HUES48 (cell line): ENCODE results near the gene HAVCR2.
A peak's percentile ranks its signal among the peaks of the same experiment; 100 is the strongest.

ENCODE experiments used
- H3K27ac ChIP-seq: one replicate; pipeline ENCODE4 v1.7.0; 2013; ENCODE audit warnings: low read depth, low read length, inconsistent platforms
- H3K27me3 ChIP-seq: 2 replicates; pipeline ENCODE4 v1.6.1; 2013; ENCODE audit warnings: mild to moderate bottlenecking, low read length; ENCODE audit not compliant: control insufficient read depth, insufficient read depth
- H3K36me3 ChIP-seq: 2 replicates; pipeline ENCODE4 v1.6.1; 2013; ENCODE audit warnings: low read length; ENCODE audit not compliant: control insufficient read depth, insufficient read depth
- H3K4me1 ChIP-seq: 2 replicates; pipeline ENCODE4 v1.6.1; 2013; ENCODE audit warnings: mild to moderate bottlenecking, low read length; ENCODE audit not compliant: control insufficient read depth, insufficient read depth
- H3K4me3 ChIP-seq: 2 replicates; pipeline ENCODE4 v1.5.1; 2013; ENCODE audit warnings: mild to moderate bottlenecking, low read depth, low read length
- H3K9ac ChIP-seq: 2 replicates; pipeline ENCODE4 v1.6.1; 2013; ENCODE audit warnings: mild to moderate bottlenecking, low read depth, low read length, moderate library complexity
- H3K9me3 ChIP-seq: 2 replicates; pipeline ENCODE4 v1.6.1; 2013; ENCODE audit warnings: low read length; ENCODE audit not compliant: control insufficient read depth, insufficient read depth

HAVCR2 gene

DNA sequence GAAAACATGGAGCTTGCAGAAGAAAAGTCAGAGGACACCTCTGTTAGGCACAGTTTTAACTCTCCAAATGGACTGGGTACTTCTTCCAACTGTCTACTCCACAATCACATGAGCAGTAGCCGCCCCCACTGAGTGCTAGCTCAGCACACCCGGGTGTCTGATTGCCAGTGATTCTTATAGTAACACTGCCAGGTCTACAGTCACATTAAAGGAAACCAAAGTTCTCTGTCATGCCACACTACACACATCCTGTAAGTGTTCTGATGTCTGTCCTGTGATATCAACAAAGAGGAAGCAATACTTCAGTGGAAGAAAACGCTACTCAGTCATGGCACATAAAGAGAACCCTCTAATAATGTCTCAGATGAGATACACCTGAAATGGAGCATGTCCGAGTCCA lies at the start of gene HAVCR2:
Gene HAVCR2, minus strand, starts transcription at position 69 of the 400 bp plus-strand sequence. Its CDS starts 61 bp downstream, at position 8.
- no peaks in the 10 kb centered on the region for H3K9me3 ChIP-seq
- no peaks in the 10 kb centered on the region for H3K27me3 ChIP-seq
- no peaks in the 10 kb centered on the region for H3K36me3 ChIP-seq
- no peak within 1 kb of the TSS for H3K9ac ChIP-seq
- no peak within 1 kb of the TSS for H3K27ac ChIP-seq
- H3K4me1 ChIP-seq = no peaks in the 10 kb centered on the region
- H3K4me3 ChIP-seq = no peak within 1 kb of the TSS

DNA sequence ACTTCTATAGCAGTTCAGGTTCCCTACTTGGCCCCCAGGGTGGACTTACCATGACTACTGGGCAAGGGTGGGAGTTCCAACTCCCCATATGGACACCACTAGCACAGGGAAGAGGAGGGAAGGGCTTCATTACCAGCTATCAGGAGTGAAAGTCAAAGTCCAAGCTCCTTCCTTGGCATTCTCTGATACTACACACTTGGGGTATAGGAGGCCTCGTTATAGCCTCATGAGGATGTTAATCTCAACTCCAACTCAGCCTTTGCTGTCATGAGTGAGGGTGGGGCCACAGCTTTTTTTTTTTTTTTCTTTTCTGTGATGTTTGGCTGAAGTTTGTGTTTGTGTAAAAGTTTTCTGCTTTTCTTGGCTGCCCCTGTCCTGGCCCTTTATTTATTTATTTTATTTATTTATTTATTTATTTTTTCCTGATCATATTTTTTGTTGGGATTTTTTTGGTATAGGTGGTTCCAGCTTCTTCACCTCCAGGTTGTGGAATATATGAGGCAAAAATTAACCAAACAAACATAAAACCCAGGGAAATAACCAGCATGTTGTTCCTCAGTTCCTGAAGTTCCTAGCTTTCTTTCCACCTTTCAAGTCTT lies 48.5 kb upstream of the HAVCR2 start:
- H3K4me1 ChIP-seq = no peaks in the 10 kb centered on the region
- no peaks in the 10 kb centered on the region for H3K27me3 ChIP-seq
- no peak overlapping the region for H3K9ac ChIP-seq
- no peak overlapping the region for H3K4me3 ChIP-seq
- H3K36me3 ChIP-seq = no peaks in the 10 kb centered on the region
- no peaks in the 10 kb centered on the region for H3K9me3 ChIP-seq
- no peak overlapping the region for H3K27ac ChIP-seq

DNA sequence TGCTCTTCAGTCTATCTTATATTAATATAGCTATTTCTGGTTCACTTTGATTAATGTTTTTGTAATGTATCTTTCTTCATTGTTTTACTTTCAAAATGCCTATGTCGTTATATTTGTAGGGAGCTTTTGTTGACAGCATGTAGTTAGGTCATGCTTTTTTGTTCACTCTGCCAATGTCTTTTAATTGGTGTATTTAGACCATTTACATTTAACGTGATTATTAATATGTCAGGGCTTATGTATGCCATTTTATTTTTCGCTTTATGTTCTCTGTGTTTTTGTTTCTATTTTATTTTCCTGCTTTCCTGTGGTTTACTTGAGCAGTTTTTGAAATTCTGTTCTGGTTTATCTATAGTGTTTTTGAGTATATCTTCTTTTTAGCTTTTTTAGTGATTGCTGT lies 46.5 kb upstream of the HAVCR2 start:
- Histone ChIP-seq H3K27ac (no peak overlapping the region), H3K9ac (no peak overlapping the region), H3K4me3 (no peak overlapping the region)

DNA sequence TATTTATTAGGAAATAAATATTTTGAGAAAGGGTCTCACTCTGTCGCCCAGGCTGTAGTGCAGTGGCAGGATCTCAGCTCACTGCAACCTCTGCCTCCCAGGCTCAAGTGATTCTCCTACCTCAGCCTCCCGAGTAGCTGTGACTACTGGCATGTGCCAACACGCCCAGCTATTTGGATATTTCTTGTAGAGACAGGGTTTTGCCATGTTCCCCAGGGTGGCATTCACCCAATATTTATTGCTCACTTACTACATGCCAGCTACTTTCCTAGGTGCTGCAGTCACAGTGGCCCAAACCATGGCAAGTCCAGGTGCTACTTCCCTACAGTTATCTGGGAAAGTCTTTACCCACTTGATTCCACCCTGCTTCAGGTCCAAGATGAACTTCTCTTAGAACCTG lies 42.2 kb upstream of the HAVCR2 start:
- no peaks in the 10 kb centered on the region for H3K27me3 ChIP-seq
- no peaks in the 10 kb centered on the region for H3K36me3 ChIP-seq
- H3K4me1 ChIP-seq = no peaks in the 10 kb centered on the region
- H3K27ac ChIP-seq = no peak overlapping the region
- no peak overlapping the region for H3K9ac ChIP-seq
- no peak overlapping the region for H3K4me3 ChIP-seq
- no peaks in the 10 kb centered on the region for H3K9me3 ChIP-seq

More for the DNA sequence above, 46.5 kb upstream of the HAVCR2 start:
- Histone ChIP-seq H3K36me3 (no peaks in the 10 kb centered on the region), H3K4me1 (no peaks in the 10 kb centered on the region), H3K9me3 (no peaks in the 10 kb centered on the region), H3K27me3 (no peaks in the 10 kb centered on the region)

DNA sequence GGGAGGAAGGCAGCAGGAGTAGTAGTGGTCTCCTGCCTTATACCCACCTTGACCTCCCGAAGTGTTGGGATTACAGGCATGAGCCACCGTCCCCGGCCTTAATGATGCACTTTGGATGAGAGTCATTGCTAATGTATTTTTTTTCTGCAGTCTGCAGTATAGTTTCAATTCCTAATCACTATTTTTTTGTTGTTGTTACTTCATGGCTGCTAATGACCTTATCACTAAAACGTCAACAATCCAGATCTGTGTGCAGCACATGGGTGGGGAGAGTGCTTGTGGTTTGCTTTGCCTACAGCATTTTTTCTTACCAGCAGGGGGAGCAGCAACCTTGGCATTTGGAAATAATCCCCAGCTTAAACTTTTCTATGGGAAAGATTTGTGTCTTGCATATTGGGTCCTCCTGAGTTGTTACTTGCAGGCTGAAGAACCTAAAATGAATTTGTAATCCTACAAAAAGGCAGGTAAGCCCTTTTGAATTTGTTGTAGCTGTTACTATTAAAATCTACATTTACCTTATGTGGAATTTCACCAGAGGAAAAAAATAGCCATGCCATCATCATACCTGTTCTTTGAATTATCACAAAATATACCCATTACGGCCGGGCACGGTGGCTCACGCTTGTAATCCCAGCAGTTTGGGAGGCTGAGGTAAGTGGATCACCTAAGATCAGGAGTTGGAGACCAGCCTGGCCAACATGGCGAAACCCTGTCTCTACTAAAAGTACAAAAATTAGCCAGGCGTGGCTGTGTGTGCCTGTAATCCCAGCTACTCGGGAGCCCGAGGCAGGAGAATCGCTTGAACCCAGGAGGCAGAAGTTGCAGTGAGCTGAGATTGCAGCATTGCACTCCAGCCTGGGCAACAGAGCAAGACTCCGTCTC lies 40.1 kb upstream of the HAVCR2 start:
- H3K4me1 ChIP-seq = no peaks in the 10 kb centered on the region
- H3K36me3 ChIP-seq = no peaks in the 10 kb centered on the region
- no peak overlapping the region for H3K9ac ChIP-seq
- no peak overlapping the region for H3K4me3 ChIP-seq
- no peak overlapping the region for H3K27ac ChIP-seq
- H3K27me3 ChIP-seq = no peaks in the 10 kb centered on the region
- H3K9me3 ChIP-seq = no peaks in the 10 kb centered on the region

DNA sequence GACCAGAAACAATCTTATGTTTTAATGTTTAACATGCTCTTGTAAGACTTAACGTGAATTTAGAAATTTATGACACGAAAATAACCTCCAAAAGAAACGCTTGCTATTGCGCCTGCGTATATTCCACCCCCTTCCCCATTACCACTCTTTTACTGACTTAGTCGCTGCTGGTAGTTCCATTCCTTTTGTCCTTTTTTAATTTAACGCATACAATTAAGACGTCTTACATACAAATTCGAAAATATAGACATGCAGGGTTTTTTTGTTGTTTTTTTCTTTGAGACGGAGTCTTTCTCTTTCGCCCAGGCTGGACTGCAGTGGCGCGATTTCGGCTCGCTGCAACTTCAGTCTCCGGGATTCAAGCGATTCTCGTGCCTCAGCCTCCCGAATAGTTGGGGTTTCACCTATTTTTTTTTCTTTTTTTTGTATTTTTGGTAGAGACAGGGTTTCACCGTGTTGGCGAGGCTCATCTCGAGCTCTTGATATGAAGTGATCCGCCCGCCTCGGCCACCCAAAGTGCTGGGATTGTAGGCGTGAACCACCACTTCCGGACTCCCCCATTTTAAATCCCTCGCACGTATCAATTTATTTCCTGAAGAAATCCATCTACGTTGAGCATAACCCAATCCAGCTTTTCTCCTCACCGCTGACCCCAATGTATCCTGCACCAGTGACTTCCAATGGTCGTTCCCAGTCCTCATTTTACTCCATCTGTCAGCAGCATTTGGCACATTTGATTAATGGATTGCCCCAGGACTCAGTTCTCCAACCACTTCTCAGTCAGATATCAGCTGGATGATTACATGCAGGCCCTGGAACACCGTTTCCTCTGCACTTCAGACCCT lies 34.5 kb upstream of the HAVCR2 start:
- Histone ChIP-seq H3K4me1 (no peaks in the 10 kb centered on the region), H3K9me3 (no peaks in the 10 kb centered on the region), H3K27ac (peak overlapping the region; percentile 45), H3K4me3 (peak overlapping the region; percentile 90), H3K36me3 (peaks cover 10% of the 10 kb centered on the region), H3K9ac (no peak overlapping the region), H3K27me3 (no peaks in the 10 kb centered on the region)

DNA sequence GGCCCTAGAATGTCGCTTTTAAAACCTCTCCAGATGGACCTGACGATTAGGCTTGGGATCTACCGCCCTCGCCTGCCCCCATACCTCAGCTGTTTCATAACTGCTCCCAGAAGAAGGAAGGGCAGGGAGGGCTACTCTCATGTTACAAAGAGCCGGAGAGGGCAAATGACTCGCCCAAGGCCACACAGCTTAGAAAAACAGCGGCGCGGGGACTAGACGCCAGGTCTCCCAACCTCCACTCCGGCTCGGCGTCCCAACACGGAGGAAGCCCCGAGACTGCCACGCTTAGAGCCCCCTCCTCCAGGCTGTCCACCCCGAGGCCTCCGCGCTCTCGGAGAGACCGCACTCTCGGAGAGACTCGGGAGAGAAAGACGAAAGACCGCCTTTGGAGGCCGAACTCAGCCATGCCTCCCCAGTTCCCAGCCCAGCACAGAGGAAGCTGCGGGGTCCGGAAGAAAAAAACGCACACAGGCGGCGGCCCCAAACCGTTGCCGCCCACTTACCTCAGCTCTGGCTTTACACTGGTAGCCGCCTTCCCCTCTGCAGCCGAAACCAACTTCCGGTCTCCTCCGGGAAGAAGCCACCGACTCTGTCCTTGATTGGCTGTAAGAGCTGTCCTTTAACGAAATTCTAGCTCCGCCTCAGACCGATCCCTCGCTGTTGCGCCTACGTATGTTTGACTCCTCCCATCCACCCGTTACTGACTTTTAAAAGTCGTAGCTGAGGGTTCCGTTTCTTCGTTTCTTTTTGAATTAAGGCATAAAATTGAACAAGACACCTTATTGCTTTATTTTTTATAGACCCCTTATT lies 33.7 kb upstream of the HAVCR2 start, which contains the start of gene MED7:
Gene MED7, minus strand, starts transcription at position 549 of the 810 bp plus-strand sequence. CDS start 3,434 bp downstream, outside the sequence.
- no peaks in the 10 kb centered on the region for H3K9me3 ChIP-seq
- peak within 1 kb of the TSS; percentile 90 for H3K4me3 ChIP-seq
- H3K27ac ChIP-seq = peak within 1 kb of the TSS; percentile 86
- H3K4me1 ChIP-seq = no peaks in the 10 kb centered on the region
- peak within 1 kb of the TSS; percentile 85 for H3K9ac ChIP-seq
- no peaks in the 10 kb centered on the region for H3K27me3 ChIP-seq
- peaks cover 19% of the 10 kb centered on the region for H3K36me3 ChIP-seq

DNA sequence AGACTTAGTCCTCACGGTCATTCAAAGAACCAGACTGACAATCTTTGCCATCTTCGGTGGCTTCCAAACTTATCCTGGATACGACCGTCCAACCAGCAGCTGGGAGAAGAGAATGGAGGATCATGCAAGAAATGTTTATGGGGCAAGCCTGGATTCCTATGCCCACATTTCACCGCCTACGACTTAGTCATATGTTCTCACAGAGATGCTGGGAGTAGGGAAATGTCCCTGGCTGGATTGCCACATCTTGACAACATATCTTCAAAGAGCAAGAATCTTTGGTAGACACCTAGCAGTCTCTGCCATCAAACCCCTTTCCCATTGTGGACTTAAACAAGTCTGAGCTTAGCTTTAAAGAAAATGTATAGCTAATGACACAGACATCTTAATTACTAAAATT lies 28.8 kb upstream of the HAVCR2 start:
- no peaks in the 10 kb centered on the region for H3K4me1 ChIP-seq
- no peak overlapping the region for H3K27ac ChIP-seq
- H3K27me3 ChIP-seq = no peaks in the 10 kb centered on the region

DNA sequence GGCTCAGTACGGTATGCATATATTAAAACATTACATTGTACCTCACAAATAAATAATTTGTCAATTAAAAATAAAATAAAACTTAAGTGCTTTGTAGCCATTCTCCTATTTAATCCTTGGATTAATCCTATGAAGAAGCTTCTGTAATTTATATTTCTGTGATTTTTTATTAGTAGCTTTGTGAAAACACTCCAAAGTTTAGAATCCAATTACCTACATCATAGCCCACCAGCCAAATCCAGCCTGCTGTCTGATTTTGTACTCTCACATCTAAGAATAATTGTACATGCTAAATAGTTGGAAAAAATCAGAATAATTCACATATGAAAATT lies 23.4 kb upstream of the HAVCR2 start:
- Histone ChIP-seq H3K27ac (no peak overlapping the region), H3K4me3 (no peak overlapping the region), H3K9ac (no peak overlapping the region), H3K9me3 (no peaks in the 10 kb centered on the region), H3K27me3 (no peaks in the 10 kb centered on the region), H3K36me3 (0 out of 2 replicates have a peak, but pooled peaks cover 3% of the 10 kb centered on the region), H3K4me1 (0 out of 2 replicates have a peak, but pooled peaks cover 2% of the 10 kb centered on the region)

More for the DNA sequence above, 28.8 kb upstream of the HAVCR2 start:
- Histone ChIP-seq H3K9ac (no peak overlapping the region), H3K4me3 (no peak overlapping the region), H3K36me3 (peaks cover 24% of the 10 kb centered on the region), H3K9me3 (no peaks in the 10 kb centered on the region)

DNA sequence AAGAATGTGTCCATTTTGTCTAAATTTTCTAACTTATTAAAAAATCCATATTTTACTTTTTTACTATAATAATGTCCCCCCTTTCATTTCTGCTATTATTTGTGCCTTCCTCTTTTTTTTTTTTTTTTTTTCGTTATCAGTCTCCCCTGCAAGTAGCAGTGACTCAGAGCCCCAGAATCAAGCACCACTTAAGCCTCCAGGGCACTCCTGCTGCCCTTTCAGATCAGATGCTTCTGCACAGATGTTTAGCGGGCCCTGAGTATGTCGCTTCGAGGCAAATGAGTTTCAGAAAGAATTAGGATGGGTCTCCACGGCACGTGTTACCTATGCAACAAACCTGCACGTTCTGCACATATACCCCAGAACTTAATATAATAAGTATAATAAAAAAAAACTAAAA lies 22.1 kb upstream of the HAVCR2 start:
- H3K4me1 ChIP-seq = 0 out of 2 replicates have a peak, but pooled peaks cover 2% of the 10 kb centered on the region
- H3K4me3 ChIP-seq = no peak overlapping the region
- H3K9me3 ChIP-seq = no peaks in the 10 kb centered on the region
- H3K36me3 ChIP-seq = no peaks in the 10 kb centered on the region
- H3K27ac ChIP-seq = no peak overlapping the region
- no peaks in the 10 kb centered on the region for H3K27me3 ChIP-seq
- no peak overlapping the region for H3K9ac ChIP-seq
